ENCODE results near the gene CDC42BPB. TPM values are rescaled to one million over a fixed set of nuclear protein-coding genes. Genes with fewer than 3 reads are reported as not detected.

CDC42BPB gene
- total RNA-seq, 1 donor = 118 TPM

DNA sequence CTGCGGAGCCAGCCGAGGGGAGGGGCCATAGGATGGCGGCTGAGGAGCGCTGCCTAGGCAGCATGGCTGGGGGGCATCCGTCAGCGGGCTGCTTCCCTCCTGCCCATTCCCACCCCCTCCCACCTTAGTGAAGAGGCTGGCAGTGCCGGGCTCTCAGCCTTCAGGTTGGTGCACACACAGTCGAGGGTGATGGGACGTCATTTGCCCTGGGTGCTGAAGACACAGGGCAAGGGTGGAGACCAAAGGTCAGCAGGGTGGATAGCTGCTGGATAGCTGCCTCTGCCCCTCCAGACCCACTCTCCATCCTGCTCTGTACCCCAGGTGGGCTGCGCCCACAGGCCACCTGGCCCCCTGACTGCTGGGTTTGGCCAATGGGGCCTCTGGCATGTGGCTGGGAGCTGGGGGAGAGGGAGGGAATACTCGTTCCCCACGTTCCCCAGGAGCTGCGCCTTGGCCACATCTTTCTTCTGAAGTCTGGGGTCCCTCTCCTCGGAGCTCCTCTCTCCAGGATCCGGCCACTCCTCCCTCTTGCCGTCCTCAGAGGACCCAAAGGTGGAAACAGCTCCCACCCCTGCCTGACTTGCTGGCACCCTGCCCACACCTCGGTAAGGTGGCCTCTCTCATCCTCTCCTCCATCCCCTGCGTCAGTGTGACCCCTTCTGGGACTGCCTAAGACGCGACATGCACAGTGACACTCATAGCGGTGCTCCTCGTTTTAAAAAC, 11.2 kb upstream of the CDC42BPB start:
- Histone ChIP-seq H3K4me1 (ENCODE audit: insufficient read depth, low read length) (peaks cover 3% of the 10 kb centered on the region), H4K20me1 (ENCODE audit: insufficient read depth, low read length) (no peaks in the 10 kb centered on the region), H2AFZ (ENCODE audit: low read length) (no peak overlapping the region), H3K27ac (ENCODE audit: low read depth, low read length) (no peak overlapping the region), H3K27me3 (ENCODE audit: insufficient read depth, low read length) (no peaks in the 10 kb centered on the region), H3K4me3 (ENCODE audit: insufficient read depth, low read length) (no peak overlapping the region), H3K79me2 (ENCODE audit: insufficient read depth, low read length) (no peaks in the 10 kb centered on the region), H3K4me2 (ENCODE audit: insufficient read depth, low read length) (no peak overlapping the region), H3K36me3 (ENCODE audit: insufficient read depth, low read length) (no peaks in the 10 kb centered on the region), H3K9me3 (ENCODE audit: low read depth, low read length) (no peaks in the 10 kb centered on the region)
- no peak for DNase-seq (ENCODE audit: insufficient read length, low spot score, missing footprints)
- TF ChIP-seq, protein P1, sequence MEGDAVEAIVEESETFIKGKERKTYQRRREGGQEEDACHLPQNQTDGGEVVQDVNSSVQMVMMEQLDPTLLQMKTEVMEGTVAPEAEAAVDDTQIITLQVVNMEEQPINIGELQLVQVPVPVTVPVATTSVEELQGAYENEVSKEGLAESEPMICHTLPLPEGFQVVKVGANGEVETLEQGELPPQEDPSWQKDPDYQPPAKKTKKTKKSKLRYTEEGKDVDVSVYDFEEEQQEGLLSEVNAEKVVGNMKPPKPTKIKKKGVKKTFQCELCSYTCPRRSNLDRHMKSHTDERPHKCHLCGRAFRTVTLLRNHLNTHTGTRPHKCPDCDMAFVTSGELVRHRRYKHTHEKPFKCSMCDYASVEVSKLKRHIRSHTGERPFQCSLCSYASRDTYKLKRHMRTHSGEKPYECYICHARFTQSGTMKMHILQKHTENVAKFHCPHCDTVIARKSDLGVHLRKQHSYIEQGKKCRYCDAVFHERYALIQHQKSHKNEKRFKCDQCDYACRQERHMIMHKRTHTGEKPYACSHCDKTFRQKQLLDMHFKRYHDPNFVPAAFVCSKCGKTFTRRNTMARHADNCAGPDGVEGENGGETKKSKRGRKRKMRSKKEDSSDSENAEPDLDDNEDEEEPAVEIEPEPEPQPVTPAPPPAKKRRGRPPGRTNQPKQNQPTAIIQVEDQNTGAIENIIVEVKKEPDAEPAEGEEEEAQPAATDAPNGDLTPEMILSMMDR (IDR thresholded peaks at IDR 0.05; ENCODE audit: extremely low read depth, low read depth, low read length) = no peak

DNA sequence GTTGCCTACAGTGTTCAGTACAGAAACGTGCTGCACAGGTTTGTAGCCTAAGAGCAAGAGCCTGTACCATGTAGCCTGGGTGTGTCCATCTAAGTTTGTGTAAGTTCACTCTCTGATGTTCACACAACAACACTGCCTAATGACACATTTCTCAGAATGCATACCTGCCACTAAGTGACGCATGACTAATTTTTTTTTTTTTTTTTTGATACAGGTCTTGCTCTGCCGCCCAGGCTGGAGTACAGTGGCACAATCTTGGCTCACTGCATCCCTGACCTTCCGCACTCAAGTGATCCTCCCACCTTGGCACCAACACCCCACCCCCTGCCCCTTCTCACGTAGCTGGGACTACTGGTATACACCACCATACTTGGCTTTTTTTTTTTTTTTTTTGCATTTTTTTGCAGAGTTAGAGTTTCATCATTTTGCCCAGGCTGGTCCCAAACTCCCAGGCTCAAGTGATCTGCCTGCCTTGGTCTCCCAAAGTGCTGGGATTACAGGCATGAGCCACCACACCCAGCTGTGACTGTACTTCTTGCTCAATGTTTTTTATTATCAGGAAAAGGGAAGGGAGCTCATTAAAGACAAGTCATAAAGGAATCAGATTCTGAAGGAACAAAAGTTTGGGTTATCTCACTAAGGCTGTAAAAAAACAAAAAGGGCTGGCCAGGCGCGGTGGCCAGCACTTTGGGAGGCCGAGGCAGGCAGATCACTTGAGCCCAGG, 10.0 kb upstream of the CDC42BPB start:
- Histone ChIP-seq H3K4me2 (ENCODE audit: insufficient read depth, low read length) (no peak overlapping the region), H3K4me3 (ENCODE audit: insufficient read depth, low read length) (no peak overlapping the region), H3K27ac (ENCODE audit: low read depth, low read length) (no peak overlapping the region)

DNA sequence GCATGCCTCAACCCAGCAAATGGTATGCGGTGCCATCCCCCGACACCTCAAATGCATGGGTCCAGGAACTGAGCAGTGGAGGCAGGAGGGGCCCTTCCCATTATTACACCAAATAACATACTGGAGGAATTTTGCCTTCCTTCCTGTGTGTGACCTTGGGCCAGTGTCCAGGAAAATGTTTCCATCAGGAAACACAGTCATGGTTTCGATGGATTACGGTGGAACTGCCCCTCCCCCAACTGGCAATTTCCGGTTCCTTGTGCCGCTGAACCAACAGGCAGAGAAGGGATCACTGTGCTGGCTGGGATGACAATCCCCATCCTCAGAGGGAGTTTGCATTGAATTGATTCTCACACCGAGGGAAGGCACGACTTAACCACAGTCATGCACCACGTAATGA, 9.1 kb upstream of the CDC42BPB start:
- Histone ChIP-seq H3K4me2 (ENCODE audit: insufficient read depth, low read length) (no peak overlapping the region), H2AFZ (ENCODE audit: low read length) (no peak overlapping the region), H3K4me1 (ENCODE audit: insufficient read depth, low read length) (peaks cover 3% of the 10 kb centered on the region), H4K20me1 (ENCODE audit: insufficient read depth, low read length) (no peaks in the 10 kb centered on the region), H3K27me3 (ENCODE audit: insufficient read depth, low read length) (no peaks in the 10 kb centered on the region), H3K9me3 (ENCODE audit: low read depth, low read length) (no peaks in the 10 kb centered on the region), H3K79me2 (ENCODE audit: insufficient read depth, low read length) (no peaks in the 10 kb centered on the region), H3K27ac (ENCODE audit: low read depth, low read length) (no peak overlapping the region), H3K36me3 (ENCODE audit: insufficient read depth, low read length) (no peaks in the 10 kb centered on the region), H3K4me3 (ENCODE audit: insufficient read depth, low read length) (no peak overlapping the region)
- TF ChIP-seq, protein P1 (IDR thresholded peaks at IDR 0.05; ENCODE audit: extremely low read depth, low read depth, low read length) = no peak
- no peak for DNase-seq (ENCODE audit: insufficient read length, low spot score, missing footprints)

More for the DNA sequence above, 10.0 kb upstream of the CDC42BPB start:
- Histone ChIP-seq H3K79me2 (ENCODE audit: insufficient read depth, low read length) (no peaks in the 10 kb centered on the region), H3K36me3 (ENCODE audit: insufficient read depth, low read length) (no peaks in the 10 kb centered on the region), H3K27me3 (ENCODE audit: insufficient read depth, low read length) (no peaks in the 10 kb centered on the region), H2AFZ (ENCODE audit: low read length) (no peak overlapping the region), H4K20me1 (ENCODE audit: insufficient read depth, low read length) (no peaks in the 10 kb centered on the region), H3K9me3 (ENCODE audit: low read depth, low read length) (no peaks in the 10 kb centered on the region), H3K4me1 (ENCODE audit: insufficient read depth, low read length) (peaks cover 3% of the 10 kb centered on the region)
- peak; percentile 93 for DNase-seq (ENCODE audit: insufficient read length, low spot score, missing footprints)
- TF ChIP-seq, protein P1 (IDR thresholded peaks at IDR 0.05; ENCODE audit: extremely low read depth, low read depth, low read length) = no peak

DNA sequence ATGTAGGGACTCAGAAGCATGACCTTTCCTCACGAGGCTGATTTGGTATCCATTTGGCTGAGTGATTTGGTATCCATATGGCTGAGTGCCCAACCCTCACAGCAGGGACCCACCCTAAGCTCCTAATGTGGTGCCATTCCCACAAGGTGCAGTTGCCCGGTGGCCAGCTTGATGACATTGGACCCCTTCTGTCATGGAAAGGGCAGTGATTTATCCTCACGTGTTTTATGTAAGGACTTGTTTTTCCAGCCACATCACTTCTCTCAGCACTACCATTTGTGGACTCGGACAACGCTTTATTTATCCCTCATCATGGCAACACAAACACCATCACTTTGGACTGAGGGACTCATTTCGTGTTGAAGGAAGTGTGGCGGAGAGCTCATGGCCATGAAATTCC, 8.5 kb upstream of the CDC42BPB start:
- H3K4me2 ChIP-seq (ENCODE audit: insufficient read depth, low read length) = no peak overlapping the region
- no peaks in the 10 kb centered on the region for H4K20me1 ChIP-seq (ENCODE audit: insufficient read depth, low read length)
- H3K79me2 ChIP-seq (ENCODE audit: insufficient read depth, low read length) = no peaks in the 10 kb centered on the region
- TF ChIP-seq, protein P1 (IDR thresholded peaks at IDR 0.05; ENCODE audit: extremely low read depth, low read depth, low read length) = no peak
- H3K4me3 ChIP-seq (ENCODE audit: insufficient read depth, low read length) = no peak overlapping the region
- no peak overlapping the region for H2AFZ ChIP-seq (ENCODE audit: low read length)
- no peak overlapping the region for H3K27ac ChIP-seq (ENCODE audit: low read depth, low read length)
- peaks cover 3% of the 10 kb centered on the region for H3K4me1 ChIP-seq (ENCODE audit: insufficient read depth, low read length)
- no peak for DNase-seq (ENCODE audit: insufficient read length, low spot score, missing footprints)
- H3K36me3 ChIP-seq (ENCODE audit: insufficient read depth, low read length) = no peaks in the 10 kb centered on the region
- no peaks in the 10 kb centered on the region for H3K27me3 ChIP-seq (ENCODE audit: insufficient read depth, low read length)
- no peaks in the 10 kb centered on the region for H3K9me3 ChIP-seq (ENCODE audit: low read depth, low read length)
